ENCODE measurements around the gene CCDC14. TPM values are rescaled to one million over a fixed set of nuclear protein-coding genes. Genes with fewer than 3 reads are reported as not detected.

Gene CCDC14, protein sequence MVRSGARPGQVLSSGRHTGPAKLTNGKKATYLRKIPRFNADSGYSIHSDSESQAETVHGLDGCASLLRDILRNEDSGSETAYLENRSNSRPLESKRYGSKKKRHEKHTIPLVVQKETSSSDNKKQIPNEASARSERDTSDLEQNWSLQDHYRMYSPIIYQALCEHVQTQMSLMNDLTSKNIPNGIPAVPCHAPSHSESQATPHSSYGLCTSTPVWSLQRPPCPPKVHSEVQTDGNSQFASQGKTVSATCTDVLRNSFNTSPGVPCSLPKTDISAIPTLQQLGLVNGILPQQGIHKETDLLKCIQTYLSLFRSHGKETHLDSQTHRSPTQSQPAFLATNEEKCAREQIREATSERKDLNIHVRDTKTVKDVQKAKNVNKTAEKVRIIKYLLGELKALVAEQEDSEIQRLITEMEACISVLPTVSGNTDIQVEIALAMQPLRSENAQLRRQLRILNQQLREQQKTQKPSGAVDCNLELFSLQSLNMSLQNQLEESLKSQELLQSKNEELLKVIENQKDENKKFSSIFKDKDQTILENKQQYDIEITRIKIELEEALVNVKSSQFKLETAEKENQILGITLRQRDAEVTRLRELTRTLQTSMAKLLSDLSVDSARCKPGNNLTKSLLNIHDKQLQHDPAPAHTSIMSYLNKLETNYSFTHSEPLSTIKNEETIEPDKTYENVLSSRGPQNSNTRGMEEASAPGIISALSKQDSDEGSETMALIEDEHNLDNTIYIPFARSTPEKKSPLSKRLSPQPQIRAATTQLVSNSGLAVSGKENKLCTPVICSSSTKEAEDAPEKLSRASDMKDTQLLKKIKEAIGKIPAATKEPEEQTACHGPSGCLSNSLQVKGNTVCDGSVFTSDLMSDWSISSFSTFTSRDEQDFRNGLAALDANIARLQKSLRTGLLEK
- total RNA-seq (2014; rRNA removed; shearing (Covaris generic)) = 89.2 and 113 TPM in 2 replicates
- polyA plus RNA-seq (2016; fragmentation: Nextera tagmentation; extraction: Ambion mirVana) = 38.5 and 52.5 TPM in 2 replicates
- long read RNA-seq, partial matches to known transcripts = 5 of 17 reads
- long read RNA-seq, other reads (novel, unspliced or antisense) = 12 of 17 reads

DNA sequence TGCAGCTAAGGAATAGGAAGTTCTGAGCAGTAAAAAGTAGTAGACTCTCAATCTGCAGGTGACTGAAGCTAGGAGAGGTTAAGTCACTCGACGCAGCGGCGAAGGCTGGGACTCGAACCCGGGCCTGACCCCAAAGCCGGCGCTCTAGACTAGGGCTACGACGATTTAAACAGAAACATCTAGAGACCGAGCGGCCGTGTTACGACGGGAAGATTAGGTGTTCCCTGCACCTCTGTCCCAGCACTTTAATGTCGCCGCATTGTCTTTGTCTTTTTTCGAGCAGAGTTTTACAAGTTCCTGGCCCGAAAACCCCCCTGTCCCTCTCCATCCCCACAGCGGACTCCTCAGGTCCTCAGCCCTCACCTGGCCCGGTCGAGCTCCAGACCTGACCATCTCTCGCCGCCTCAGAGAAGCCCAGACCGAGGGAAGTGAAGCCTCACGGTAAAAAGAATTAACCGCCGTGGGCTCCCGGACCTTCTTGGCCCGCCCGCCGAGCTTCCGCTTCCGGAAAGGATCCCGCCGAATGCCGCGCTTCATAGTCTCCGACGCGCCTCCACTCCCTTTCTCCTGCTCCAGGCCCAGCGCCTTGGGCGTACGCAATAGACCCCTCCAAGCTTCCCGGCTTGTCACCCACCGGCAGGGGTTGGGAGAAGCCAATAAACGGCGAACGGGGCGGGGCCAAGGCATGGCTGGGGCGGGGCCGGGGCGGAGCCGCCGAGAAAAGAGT, at the start of gene CCDC14:
Gene CCDC14 (minus strand): TSS at position 449 of the 727 bp plus-strand sequence. CDS start 56 bp downstream, at position 393.
- peaks cover 9% of the 10 kb centered on the region; the same call in 2 of the 3 replicates for H3K4me1 Mint-ChIP-seq
- H2AFZ ChIP-seq = peak within 1 kb of the TSS; percentile 86
- peaks cover 3% of the 10 kb centered on the region; the same call in 2 of the 3 replicates for H3K36me3 Mint-ChIP-seq (ENCODE audit: low read depth)

More for the DNA sequence above, at the start of gene CCDC14:
- Histone ChIP-seq H3K4me2 (peak within 1 kb of the TSS; percentile 81), H3K36me3 (ENCODE audit: insufficient read depth) (peaks cover 5% of the 10 kb centered on the region; the same call in 1 of the 2 replicates), H3K4me1 (ENCODE audit: insufficient read depth) (peaks cover 5% of the 10 kb centered on the region; the same call in 1 of the 2 replicates), H3K9me2 (ENCODE audit: insufficient read depth) (no peaks in the 10 kb centered on the region), H3K79me2 (replicated peaks; ENCODE audit: insufficient read depth) (peaks cover 28% of the 10 kb centered on the region), H3K27me3 (ENCODE audit: insufficient read depth) (peaks cover 10% of the 10 kb centered on the region), H3K27ac (ENCODE audit: low read depth) (peak within 1 kb of the TSS; percentile 96), H4K20me1 (replicated peaks; ENCODE audit: insufficient read depth) (no peaks in the 10 kb centered on the region), H3F3A (replicated peaks; ENCODE audit: low read depth) (0 out of 2 replicates have a peak, but pooled peaks cover 3% of the 10 kb centered on the region), H3K4me3 (peak within 1 kb of the TSS; percentile 72)
- peak within 1 kb of the TSS; percentile 98 for H3K4me3 Mint-ChIP-seq
- H3K9me3 Mint-ChIP-seq = no peaks in the 10 kb centered on the region
- peak; percentile 99 for ATAC-seq
- peak within 1 kb of the TSS; percentile 99 for H3K27ac Mint-ChIP-seq
- peaks cover 5% of the 10 kb centered on the region for H3K27me3 Mint-ChIP-seq (ENCODE audit: insufficient read depth, low read depth, poor library complexity)
- 0 out of 2 replicates have a peak, but pooled peaks have one; percentile 49 for TF ChIP-seq CREB1 (CRISPR knock-in tag; IDR thresholded peaks at IDR 0.05; ENCODE audit: low read depth)
- TF ChIP-seq, protein P1, sequence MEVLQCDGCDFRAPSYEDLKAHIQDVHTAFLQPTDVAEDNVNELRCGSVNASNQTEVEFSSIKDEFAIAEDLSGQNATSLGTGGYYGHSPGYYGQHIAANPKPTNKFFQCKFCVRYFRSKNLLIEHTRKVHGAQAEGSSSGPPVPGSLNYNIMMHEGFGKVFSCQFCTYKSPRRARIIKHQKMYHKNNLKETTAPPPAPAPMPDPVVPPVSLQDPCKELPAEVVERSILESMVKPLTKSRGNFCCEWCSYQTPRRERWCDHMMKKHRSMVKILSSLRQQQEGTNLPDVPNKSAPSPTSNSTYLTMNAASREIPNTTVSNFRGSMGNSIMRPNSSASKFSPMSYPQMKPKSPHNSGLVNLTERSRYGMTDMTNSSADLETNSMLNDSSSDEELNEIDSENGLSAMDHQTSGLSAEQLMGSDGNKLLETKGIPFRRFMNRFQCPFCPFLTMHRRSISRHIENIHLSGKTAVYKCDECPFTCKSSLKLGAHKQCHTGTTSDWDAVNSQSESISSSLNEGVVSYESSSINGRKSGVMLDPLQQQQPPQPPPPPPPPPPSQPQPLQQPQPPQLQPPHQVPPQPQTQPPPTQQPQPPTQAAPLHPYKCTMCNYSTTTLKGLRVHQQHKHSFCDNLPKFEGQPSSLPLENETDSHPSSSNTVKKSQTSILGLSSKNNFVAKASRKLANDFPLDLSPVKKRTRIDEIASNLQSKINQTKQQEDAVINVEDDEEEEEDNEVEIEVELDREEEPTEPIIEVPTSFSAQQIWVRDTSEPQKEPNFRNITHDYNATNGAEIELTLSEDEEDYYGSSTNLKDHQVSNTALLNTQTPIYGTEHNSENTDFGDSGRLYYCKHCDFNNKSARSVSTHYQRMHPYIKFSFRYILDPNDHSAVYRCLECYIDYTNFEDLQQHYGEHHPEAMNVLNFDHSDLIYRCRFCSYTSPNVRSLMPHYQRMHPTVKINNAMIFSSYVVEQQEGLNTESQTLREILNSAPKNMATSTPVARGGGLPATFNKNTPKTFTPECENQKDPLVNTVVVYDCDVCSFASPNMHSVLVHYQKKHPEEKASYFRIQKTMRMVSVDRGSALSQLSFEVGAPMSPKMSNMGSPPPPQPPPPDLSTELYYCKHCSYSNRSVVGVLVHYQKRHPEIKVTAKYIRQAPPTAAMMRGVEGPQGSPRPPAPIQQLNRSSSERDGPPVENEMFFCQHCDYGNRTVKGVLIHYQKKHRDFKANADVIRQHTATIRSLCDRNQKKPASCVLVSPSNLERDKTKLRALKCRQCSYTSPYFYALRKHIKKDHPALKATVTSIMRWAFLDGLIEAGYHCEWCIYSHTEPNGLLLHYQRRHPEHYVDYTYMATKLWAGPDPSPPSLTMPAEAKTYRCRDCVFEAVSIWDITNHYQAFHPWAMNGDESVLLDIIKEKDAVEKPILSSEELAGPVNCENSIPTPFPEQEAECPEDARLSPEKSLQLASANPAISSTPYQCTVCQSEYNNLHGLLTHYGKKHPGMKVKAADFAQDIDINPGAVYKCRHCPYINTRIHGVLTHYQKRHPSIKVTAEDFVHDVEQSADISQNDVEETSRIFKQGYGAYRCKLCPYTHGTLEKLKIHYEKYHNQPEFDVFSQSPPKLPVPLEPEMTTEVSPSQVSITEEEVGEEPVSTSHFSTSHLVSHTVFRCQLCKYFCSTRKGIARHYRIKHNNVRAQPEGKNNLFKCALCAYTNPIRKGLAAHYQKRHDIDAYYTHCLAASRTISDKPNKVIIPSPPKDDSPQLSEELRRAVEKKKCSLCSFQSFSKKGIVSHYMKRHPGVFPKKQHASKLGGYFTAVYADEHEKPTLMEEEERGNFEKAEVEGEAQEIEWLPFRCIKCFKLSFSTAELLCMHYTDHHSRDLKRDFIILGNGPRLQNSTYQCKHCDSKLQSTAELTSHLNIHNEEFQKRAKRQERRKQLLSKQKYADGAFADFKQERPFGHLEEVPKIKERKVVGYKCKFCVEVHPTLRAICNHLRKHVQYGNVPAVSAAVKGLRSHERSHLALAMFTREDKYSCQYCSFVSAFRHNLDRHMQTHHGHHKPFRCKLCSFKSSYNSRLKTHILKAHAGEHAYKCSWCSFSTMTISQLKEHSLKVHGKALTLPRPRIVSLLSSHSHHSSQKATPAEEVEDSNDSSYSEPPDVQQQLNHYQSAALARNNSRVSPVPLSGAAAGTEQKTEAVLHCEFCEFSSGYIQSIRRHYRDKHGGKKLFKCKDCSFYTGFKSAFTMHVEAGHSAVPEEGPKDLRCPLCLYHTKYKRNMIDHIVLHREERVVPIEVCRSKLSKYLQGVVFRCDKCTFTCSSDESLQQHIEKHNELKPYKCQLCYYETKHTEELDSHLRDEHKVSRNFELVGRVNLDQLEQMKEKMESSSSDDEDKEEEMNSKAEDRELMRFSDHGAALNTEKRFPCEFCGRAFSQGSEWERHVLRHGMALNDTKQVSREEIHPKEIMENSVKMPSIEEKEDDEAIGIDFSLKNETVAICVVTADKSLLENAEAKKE (CRISPR knock-in tag; IDR thresholded peaks at IDR 0.05) = no peak
- TF ChIP-seq, protein P2, sequence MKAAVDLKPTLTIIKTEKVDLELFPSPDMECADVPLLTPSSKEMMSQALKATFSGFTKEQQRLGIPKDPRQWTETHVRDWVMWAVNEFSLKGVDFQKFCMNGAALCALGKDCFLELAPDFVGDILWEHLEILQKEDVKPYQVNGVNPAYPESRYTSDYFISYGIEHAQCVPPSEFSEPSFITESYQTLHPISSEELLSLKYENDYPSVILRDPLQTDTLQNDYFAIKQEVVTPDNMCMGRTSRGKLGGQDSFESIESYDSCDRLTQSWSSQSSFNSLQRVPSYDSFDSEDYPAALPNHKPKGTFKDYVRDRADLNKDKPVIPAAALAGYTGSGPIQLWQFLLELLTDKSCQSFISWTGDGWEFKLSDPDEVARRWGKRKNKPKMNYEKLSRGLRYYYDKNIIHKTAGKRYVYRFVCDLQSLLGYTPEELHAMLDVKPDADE (IDR thresholded peaks at IDR 0.05) = 0 out of 2 replicates have a peak, but pooled peaks have one; percentile 45
- TF ChIP-seq POLR2AphosphoS5 (IDR thresholded peaks at IDR 0.05; ENCODE audit: low read depth) = peak; percentile 79
- no peak for TF ChIP-seq NANOG (IDR thresholded peaks at IDR 0.05; ENCODE audit: borderline replicate concordance)
- TF ChIP-seq EZH2phosphoT487 (IDR thresholded peaks at IDR 0.05; ENCODE audit: unreplicated experiment) = no peak
- TF ChIP-seq JUNB (IDR thresholded peaks at IDR 0.05; ENCODE audit: unreplicated experiment) = no peak
- TF ChIP-seq, protein P3, sequence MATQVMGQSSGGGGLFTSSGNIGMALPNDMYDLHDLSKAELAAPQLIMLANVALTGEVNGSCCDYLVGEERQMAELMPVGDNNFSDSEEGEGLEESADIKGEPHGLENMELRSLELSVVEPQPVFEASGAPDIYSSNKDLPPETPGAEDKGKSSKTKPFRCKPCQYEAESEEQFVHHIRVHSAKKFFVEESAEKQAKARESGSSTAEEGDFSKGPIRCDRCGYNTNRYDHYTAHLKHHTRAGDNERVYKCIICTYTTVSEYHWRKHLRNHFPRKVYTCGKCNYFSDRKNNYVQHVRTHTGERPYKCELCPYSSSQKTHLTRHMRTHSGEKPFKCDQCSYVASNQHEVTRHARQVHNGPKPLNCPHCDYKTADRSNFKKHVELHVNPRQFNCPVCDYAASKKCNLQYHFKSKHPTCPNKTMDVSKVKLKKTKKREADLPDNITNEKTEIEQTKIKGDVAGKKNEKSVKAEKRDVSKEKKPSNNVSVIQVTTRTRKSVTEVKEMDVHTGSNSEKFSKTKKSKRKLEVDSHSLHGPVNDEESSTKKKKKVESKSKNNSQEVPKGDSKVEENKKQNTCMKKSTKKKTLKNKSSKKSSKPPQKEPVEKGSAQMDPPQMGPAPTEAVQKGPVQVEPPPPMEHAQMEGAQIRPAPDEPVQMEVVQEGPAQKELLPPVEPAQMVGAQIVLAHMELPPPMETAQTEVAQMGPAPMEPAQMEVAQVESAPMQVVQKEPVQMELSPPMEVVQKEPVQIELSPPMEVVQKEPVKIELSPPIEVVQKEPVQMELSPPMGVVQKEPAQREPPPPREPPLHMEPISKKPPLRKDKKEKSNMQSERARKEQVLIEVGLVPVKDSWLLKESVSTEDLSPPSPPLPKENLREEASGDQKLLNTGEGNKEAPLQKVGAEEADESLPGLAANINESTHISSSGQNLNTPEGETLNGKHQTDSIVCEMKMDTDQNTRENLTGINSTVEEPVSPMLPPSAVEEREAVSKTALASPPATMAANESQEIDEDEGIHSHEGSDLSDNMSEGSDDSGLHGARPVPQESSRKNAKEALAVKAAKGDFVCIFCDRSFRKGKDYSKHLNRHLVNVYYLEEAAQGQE (IDR thresholded peaks at IDR 0.05; ENCODE audit: unreplicated experiment) = no peak
- TF ChIP-seq ZNF331 (CRISPR knock-in tag; IDR thresholded peaks at IDR 0.05; ENCODE audit: low read depth) = no peak
- no peak for TF ChIP-seq STAT1 (IDR thresholded peaks at IDR 0.05; ENCODE audit: unreplicated experiment)
- TF ChIP-seq EZH2 (IDR thresholded peaks at IDR 0.05; ENCODE audit: low read depth, unreplicated experiment) = no peak
- peak; percentile 99 for DNase-seq (ENCODE audit: low spot score)
